Fibroblast of lung (primary cell): ENCODE measurements around the gene MAP3K3. TPM values are rescaled to one million over a fixed set of nuclear protein-coding genes. Genes with fewer than 3 reads are reported as not detected.

ENCODE experiments used
- DNase-seq, 2 donors: peaks; one replicate each; pipeline versions ENCODE4 v3.0.0 to v3.0.0-alpha.2; 2010; ENCODE audit warnings: low read depth in 2 of 2
- H2AFZ ChIP-seq: 2 replicates; pipeline ENCODE4 v1.5.1; 2012; ENCODE audit warnings: low read length, control low read depth, inconsistent platforms
- H3K27ac ChIP-seq: 2 replicates; pipeline ENCODE4 v1.5.1; 2011; ENCODE audit warnings: low read length, control low read depth; ENCODE audit not compliant: insufficient read depth
- H3K27me3 ChIP-seq: 2 replicates; pipeline ENCODE4 v1.5.1; 2011; ENCODE audit warnings: mild to moderate bottlenecking, low read length; ENCODE audit not compliant: control insufficient read depth, insufficient read depth
- H3K36me3 ChIP-seq: 2 replicates; pipeline ENCODE4 v1.5.1; 2011; ENCODE audit warnings: low read length; ENCODE audit not compliant: control insufficient read depth, insufficient read depth
- H3K4me1 ChIP-seq: 2 replicates; pipeline ENCODE4 v1.5.1; 2011; ENCODE audit warnings: low read length; ENCODE audit not compliant: control insufficient read depth, insufficient read depth; ENCODE audit errors: extremely low read depth
- H3K4me2 ChIP-seq: 2 replicates; pipeline ENCODE4 v1.5.1; 2011; ENCODE audit warnings: low read length, control low read depth; ENCODE audit not compliant: insufficient read depth; ENCODE audit errors: extremely low read depth
- H3K4me3 ChIP-seq, 4 experiments: fragments of 200-600 bp in 1 of 4; sonication (generic) in 1 of 4; replicated peaks in 1 of 4; 2 replicates each; pipeline ENCODE4 v1.5.1; 2011 to 2016; ENCODE audit warnings: low read length in 4 of 4, low read depth in 3 of 4, mild to moderate bottlenecking in 3 of 4, control low read depth in 2 of 4, inconsistent platforms in 1 of 4, mixed read lengths in 1 of 4; ENCODE audit not compliant: insufficient read depth in 1 of 4; ENCODE audit errors: control extremely low read depth in 1 of 4
- H3K79me2 ChIP-seq: 2 replicates; pipeline ENCODE4 v1.5.1; 2012; ENCODE audit warnings: mild to moderate bottlenecking, low read length, inconsistent platforms; ENCODE audit not compliant: control insufficient read depth, insufficient read depth
- H3K9ac ChIP-seq: 2 replicates; pipeline ENCODE4 v1.5.1; 2011; ENCODE audit warnings: mild to moderate bottlenecking, low read length, control low read depth; ENCODE audit not compliant: insufficient read depth
- H3K9me3 ChIP-seq: 2 replicates; pipeline ENCODE4 v1.5.1; 2012; ENCODE audit warnings: low read depth, low read length; ENCODE audit not compliant: control insufficient read depth, insufficient read depth
- H4K20me1 ChIP-seq: 2 replicates; pipeline ENCODE4 v1.5.1; 2011; ENCODE audit warnings: low read length; ENCODE audit not compliant: control insufficient read depth, insufficient read depth; ENCODE audit errors: extremely low read depth
- EZH2 ChIP-seq: IDR thresholded peaks from 2 replicates; pipeline ENCODE4 v1.5.1; 2012; ENCODE audit warnings: low read length, control low read depth, mild to moderate bottlenecking; ENCODE audit errors: missing control alignments
- polyA plus RNA-seq, 2 donors: library from polyadenylated mRNA; depleted of rRNA in 1 of 2; stranded (reverse) in 1 of 2; unstranded in 1 of 2; fragments of >200 nt; gene quantifications; 2 replicates each; pipeline ENCODE4 v1.2.1, GENCODE V29; 2011 to 2012; ENCODE audit warnings: missing spikeins in 1 of 2
- total RNA-seq: library from RNA; depleted of rRNA; stranded (reverse); fragments of >200 nt; gene quantifications from 2 replicates; pipeline ENCODE4 v1.2.1, GENCODE V29; 2014
- TF ChIP-seq, protein P1 (sequence below), 2 donors: IDR thresholded peaks in 1 of 2; conservative IDR thresholded peaks in 1 of 2; 1 replicate in 1 of 2; 2 replicates in 1 of 2; pipeline ENCODE4 v1.5.1; 2011 to 2012; ENCODE audit warnings: low read length in 2 of 2, control low read depth in 1 of 2, inconsistent platforms in 1 of 2, low read depth in 1 of 2, mild to moderate bottlenecking in 1 of 2

The MAP3K3 gene
- total and polyA plus RNA-seq, 2 donors (not counting 1 experiment from before 2014, with no cell fraction given), result 13.8 to 32.0 TPM

- peak overlapping the region; percentile 76 for H3K4me2 ChIP-seq
- H3K9ac ChIP-seq, result no peak overlapping the region
- no peaks in the 10 kb centered on the region for H3K36me3 ChIP-seq
- no peak for DNase-seq
- H3K27ac ChIP-seq, result no peak overlapping the region
- H3K27me3 ChIP-seq, result no peaks in the 10 kb centered on the region
- peak overlapping the region; percentile 75 to 88 (median 78) for H3K4me3 ChIP-seq
- H3K4me1 ChIP-seq, result no peaks in the 10 kb centered on the region
- peaks cover 39% of the 10 kb centered on the region for H3K79me2 ChIP-seq
- H4K20me1 ChIP-seq, result no peaks in the 10 kb centered on the region
- H3K9me3 ChIP-seq, result no peaks in the 10 kb centered on the region
- no peak for TF ChIP-seq EZH2
- TF ChIP-seq, protein P1, sequence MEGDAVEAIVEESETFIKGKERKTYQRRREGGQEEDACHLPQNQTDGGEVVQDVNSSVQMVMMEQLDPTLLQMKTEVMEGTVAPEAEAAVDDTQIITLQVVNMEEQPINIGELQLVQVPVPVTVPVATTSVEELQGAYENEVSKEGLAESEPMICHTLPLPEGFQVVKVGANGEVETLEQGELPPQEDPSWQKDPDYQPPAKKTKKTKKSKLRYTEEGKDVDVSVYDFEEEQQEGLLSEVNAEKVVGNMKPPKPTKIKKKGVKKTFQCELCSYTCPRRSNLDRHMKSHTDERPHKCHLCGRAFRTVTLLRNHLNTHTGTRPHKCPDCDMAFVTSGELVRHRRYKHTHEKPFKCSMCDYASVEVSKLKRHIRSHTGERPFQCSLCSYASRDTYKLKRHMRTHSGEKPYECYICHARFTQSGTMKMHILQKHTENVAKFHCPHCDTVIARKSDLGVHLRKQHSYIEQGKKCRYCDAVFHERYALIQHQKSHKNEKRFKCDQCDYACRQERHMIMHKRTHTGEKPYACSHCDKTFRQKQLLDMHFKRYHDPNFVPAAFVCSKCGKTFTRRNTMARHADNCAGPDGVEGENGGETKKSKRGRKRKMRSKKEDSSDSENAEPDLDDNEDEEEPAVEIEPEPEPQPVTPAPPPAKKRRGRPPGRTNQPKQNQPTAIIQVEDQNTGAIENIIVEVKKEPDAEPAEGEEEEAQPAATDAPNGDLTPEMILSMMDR (conservative IDR thresholded peaks at IDR 0.05 in 1 of 2, IDR thresholded peaks at IDR 0.05 in 1 of 2; ENCODE audit: low read depth in 1 of 2, low read length in 2 of 2), result no peak
- H2AFZ ChIP-seq, result no peak overlapping the region
Measured at GRCh38 chr17:63623786-63624530, 1.7 kb downstream of the MAP3K3 start.

DNA sequence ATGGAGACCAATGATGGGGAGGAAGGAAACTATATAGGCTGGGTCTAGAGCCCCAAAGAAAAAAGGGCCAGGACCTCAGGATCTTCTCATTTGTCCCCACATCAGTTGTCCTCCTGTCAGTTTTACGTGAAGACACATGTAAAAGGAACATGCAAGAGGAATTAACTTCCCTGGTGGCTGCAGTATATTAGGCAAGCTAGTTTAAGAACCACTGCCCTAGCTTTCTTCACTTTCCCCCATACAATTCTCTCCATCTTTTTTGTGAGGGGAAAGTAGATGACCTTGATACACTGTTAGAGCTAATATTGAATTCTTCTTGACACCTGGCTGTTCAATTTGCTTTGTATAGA lies 2.3 kb downstream of the MAP3K3 start:
- no peaks in the 10 kb centered on the region for H3K9me3 ChIP-seq
- no peaks in the 10 kb centered on the region for H4K20me1 ChIP-seq
- H3K4me3 ChIP-seq, result peak overlapping the region in 1 of 4 experiments; percentile 75
- TF ChIP-seq, protein P1 (conservative IDR thresholded peaks at IDR 0.05 in 1 of 2, IDR thresholded peaks at IDR 0.05 in 1 of 2; ENCODE audit: low read depth in 1 of 2, low read length in 2 of 2), result no peak
- no peak for TF ChIP-seq EZH2
- no peaks in the 10 kb centered on the region for H3K4me1 ChIP-seq
- H3K27me3 ChIP-seq, result no peaks in the 10 kb centered on the region
- H3K4me2 ChIP-seq, result no peak overlapping the region
- no peaks in the 10 kb centered on the region for H3K36me3 ChIP-seq
- no peak for DNase-seq
- no peak overlapping the region for H2AFZ ChIP-seq
- H3K79me2 ChIP-seq, result peaks cover 39% of the 10 kb centered on the region
- H3K27ac ChIP-seq, result no peak overlapping the region
- no peak overlapping the region for H3K9ac ChIP-seq

DNA sequence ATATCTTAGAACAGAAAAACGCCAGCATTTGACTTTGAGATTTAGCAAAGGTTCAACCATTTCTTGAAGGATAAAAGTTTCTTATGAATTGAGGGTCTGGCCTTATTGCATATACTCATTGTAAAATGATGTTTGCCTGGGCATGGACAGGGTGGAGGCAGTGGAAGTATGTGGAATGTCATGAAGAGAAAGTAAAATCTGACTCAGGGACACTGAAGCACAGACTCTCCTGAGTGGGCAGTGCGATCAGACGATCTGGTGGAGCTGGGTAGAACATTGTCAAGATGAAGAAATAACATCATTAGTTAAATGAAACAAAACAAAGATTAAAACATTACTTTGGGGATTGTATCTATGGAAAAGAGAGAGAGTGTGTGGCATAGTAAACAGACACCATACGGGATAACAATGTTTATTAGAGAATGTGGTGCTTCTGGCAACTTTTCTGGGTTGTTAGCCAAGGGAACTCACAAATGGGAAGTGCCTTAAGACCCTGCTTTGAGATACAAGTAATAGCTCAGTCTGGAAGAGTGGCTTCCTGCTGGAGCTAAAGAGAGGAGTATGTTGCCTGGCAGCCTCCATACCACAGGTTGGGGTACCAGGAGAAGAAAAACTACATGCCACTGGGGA lies 4.4 kb downstream of the MAP3K3 start:
- no peak overlapping the region for H3K9ac ChIP-seq

More for the DNA sequence above, 4.4 kb downstream of the MAP3K3 start:
- H3K79me2 ChIP-seq, result peaks cover 39% of the 10 kb centered on the region
- no peaks in the 10 kb centered on the region for H4K20me1 ChIP-seq
- DNase-seq, result peak; percentile 29 to 45
- H3K4me2 ChIP-seq, result peak overlapping the region; percentile 70
- no peak overlapping the region for H3K27ac ChIP-seq
- H3K36me3 ChIP-seq, result no peaks in the 10 kb centered on the region
- H3K27me3 ChIP-seq, result no peaks in the 10 kb centered on the region
- TF ChIP-seq EZH2, result no peak
- peak overlapping the region in 1 of 4 experiments; percentile 15 for H3K4me3 ChIP-seq
- no peak overlapping the region for H2AFZ ChIP-seq
- H3K4me1 ChIP-seq, result no peaks in the 10 kb centered on the region
- H3K9me3 ChIP-seq, result no peaks in the 10 kb centered on the region
